Small intestine (tissue), 7 donors: Measurements from ENCODE around the gene MTCL1. TPM values are rescaled to one million over a fixed set of nuclear protein-coding genes. Genes with fewer than 3 reads are reported as not detected.

Experiments used
- DNase-seq, 2 donors: peaks; one replicate each; pipeline versions ENCODE4 v3.0.0 to v3.0.0-alpha.2; 2013
- FAIRE-seq: peaks from 2 replicates; lab custom pipeline; 2012; peaks lifted over from hg19 to GRCh38; lab: Jason Lieb, UNC
- H3K27ac ChIP-seq, 3 donors: one replicate each; pipeline ENCODE4 v1.5.1; 2013; ENCODE audit warnings: low read length in 2 of 3, mild to moderate bottlenecking in 2 of 3, control low read depth in 1 of 3, inconsistent platforms in 1 of 3, low read depth in 1 of 3, moderate library complexity in 1 of 3
- H3K27me3 ChIP-seq, 3 donors: one replicate each; pipeline ENCODE4 v1.6.1; 2013; ENCODE audit warnings: low read length in 3 of 3, inconsistent platforms in 1 of 3; ENCODE audit not compliant: control insufficient read depth in 3 of 3, insufficient read depth in 3 of 3
- H3K36me3 ChIP-seq, 3 donors: one replicate each; pipeline ENCODE4 v1.6.1; 2013; ENCODE audit warnings: low read length in 3 of 3, inconsistent platforms in 1 of 3, low read depth in 1 of 3, mild to moderate bottlenecking in 1 of 3, moderate library complexity in 1 of 3; ENCODE audit not compliant: control insufficient read depth in 3 of 3, insufficient read depth in 2 of 3
- H3K4me1 ChIP-seq, 3 donors: one replicate each; pipeline ENCODE4 v1.6.1; 2013; ENCODE audit warnings: low read length in 2 of 3, inconsistent platforms in 1 of 3, low read depth in 1 of 3, mild to moderate bottlenecking in 1 of 3, moderate library complexity in 1 of 3; ENCODE audit not compliant: control insufficient read depth in 3 of 3, insufficient read depth in 2 of 3
- H3K4me3 ChIP-seq, 3 donors: one replicate each; pipeline ENCODE4 v1.5.1; 2013; ENCODE audit warnings: low read length in 3 of 3, control low read depth in 1 of 3, inconsistent platforms in 1 of 3, low read depth in 1 of 3, mild to moderate bottlenecking in 1 of 3, moderate library complexity in 1 of 3
- H3K9me3 ChIP-seq, 2 donors: one replicate each; pipeline ENCODE4 v1.6.1; 2013; ENCODE audit warnings: low read depth in 1 of 2, low read length in 1 of 2; ENCODE audit not compliant: control insufficient read depth in 2 of 2, insufficient read depth in 1 of 2
- WGBS, 3 donors: extraction: QIAGEN DNeasy Blood & Tissue Kit; methylation state at CpG; one replicate each; pipeline ENCODE4 v1.1.7; 2013; 5-methylcytosine and 5-hydroxymethylcytosine counted together
- polyA plus RNA-seq, 4 donors: library from polyadenylated mRNA; stranded (reverse) in 3 of 4; unstranded in 1 of 4; fragments of 200-250 nt in 3 of 4; fragments of 120-200 nt in 1 of 4; gene quantifications; one replicate each; pipeline versions ENCODE4 v1.2.1 to v1.2.3, GENCODE V29; 2013
- donor health status: healthy with polysubstance abuse.
- donor health status: control.
- donor health status: control.
- donor health status: Bipolar disorder and iron deficiency.
- donor health status: healthy.

MTCL1 gene
- polyA plus RNA-seq, 4 donors: 2.5 to 12.4 (median 6.0) TPM

DNA sequence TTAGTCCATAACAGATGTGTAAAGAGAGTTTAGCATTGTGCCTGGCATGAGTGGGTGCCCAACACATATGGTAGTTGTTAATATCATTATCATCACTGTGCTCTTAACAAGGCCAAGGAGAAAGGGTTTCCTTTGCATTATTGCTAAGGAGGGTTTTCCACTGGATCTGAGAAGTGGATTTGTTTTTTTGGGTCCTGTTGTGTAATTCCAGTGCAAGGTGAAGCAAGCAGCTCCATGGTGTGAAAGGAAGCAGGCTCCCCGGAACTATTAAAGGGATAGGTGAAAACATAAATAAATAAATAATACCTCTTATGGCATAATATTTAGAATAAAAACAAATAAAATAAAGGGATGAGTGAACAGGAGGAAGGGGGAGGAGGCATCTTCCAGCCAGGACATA lies 65.3 kb downstream of the MTCL1 start:
- Histone ChIP-seq H3K36me3 (no peaks in the 10 kb centered on the region), H3K27ac (no peak overlapping the region), H3K4me3 (no peak overlapping the region), H3K4me1 (no peaks in the 10 kb centered on the region), H3K9me3 (no peaks in the 10 kb centered on the region), H3K27me3 (no peaks in the 10 kb centered on the region)
- FAIRE-seq (no peak), DNase-seq (no peak)
- 81 to 100% (median 96%) methylated on average over 1 of the region's 1 CpG for WGBS, 3 donors

DNA sequence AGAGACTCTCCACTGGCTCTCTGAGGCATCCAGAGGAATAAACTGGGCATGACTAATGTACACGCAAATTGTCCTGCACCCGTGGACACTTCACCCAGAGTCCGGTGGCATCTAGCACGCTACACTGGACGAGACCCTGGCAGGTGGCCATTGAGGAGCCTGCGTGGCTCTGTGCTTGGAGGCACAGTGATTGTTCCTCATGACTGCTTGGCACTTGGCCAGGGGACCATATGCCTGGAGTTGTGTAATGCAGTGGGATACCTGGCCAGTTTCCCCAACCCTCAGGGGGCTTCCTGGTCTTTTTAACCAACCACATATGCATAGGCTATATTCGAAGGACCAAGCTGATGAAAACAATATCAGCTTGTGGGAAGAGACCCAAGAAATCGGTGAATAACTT lies 66.6 kb downstream of the MTCL1 start:
- Histone ChIP-seq H3K36me3 (no peaks in the 10 kb centered on the region), H3K4me3 (no peak overlapping the region), H3K27ac (no peak overlapping the region), H3K9me3 (no peaks in the 10 kb centered on the region), H3K4me1 (no peaks in the 10 kb centered on the region), H3K27me3 (no peaks in the 10 kb centered on the region)
- WGBS, 3 donors: 66 to 80% (median 78%) methylated on average over 8 of the region's 8 CpGs
- DNase-seq: peak in 1 of 2 donors; percentile 56
- no peak for FAIRE-seq

GRCh38 chr18:8773980-8774379 lies 68.6 kb downstream of the MTCL1 start:
- Histone ChIP-seq H3K4me3 (no peak overlapping the region), H3K9me3 (no peaks in the 10 kb centered on the region), H3K27ac (no peak overlapping the region), H3K36me3 (no peaks in the 10 kb centered on the region), H3K27me3 (no peaks in the 10 kb centered on the region), H3K4me1 (no peaks in the 10 kb centered on the region)
- 68 to 83% (median 82%) methylated on average over 5 of the region's 5 CpGs for WGBS, 3 donors
- FAIRE-seq (no peak), DNase-seq (no peak)

- H3K4me1 ChIP-seq: no peaks in the 10 kb centered on the region
- H3K27ac ChIP-seq: no peak overlapping the region
- H3K9me3 ChIP-seq: no peaks in the 10 kb centered on the region
- no peak for DNase-seq
- WGBS, 3 donors: 82 to 88% (median 85%) methylated on average over 10 of the region's 10 CpGs
- no peak overlapping the region for H3K4me3 ChIP-seq
- H3K36me3 ChIP-seq: peaks cover 0 to 4% (median 0%) of the 10 kb centered on the region in 3 donors
- FAIRE-seq: no peak
- no peaks in the 10 kb centered on the region for H3K27me3 ChIP-seq
These were observed 70.9 kb downstream of the MTCL1 start for GRCh38 chr18:8776013-8776943.

- Histone ChIP-seq H3K27me3 (no peaks in the 10 kb centered on the region), H3K4me1 (no peaks in the 10 kb centered on the region), H3K9me3 (no peaks in the 10 kb centered on the region), H3K27ac (no peak overlapping the region), H3K4me3 (no peak overlapping the region), H3K36me3 (peaks cover 0 to 6% (median 0%) of the 10 kb centered on the region in 3 donors)
- FAIRE-seq: no peak
- no peak for DNase-seq
- WGBS, 3 donors: 66 to 79% (median 72%) methylated on average over 3 of the region's 3 CpGs
These were observed 72.5 kb downstream of the MTCL1 start for GRCh38 chr18:8777846-8778245.

- no peaks in the 10 kb centered on the region for H3K27me3 ChIP-seq
- 69 to 78% (median 75%) methylated on average over 3 of the region's 3 CpGs for WGBS, 3 donors
- FAIRE-seq: no peak
These were observed 73.0 kb downstream of the MTCL1 start for GRCh38 chr18:8778386-8778785.

GRCh38 chr18:8778824-8779223 lies 73.5 kb downstream of the MTCL1 start:
- H3K9me3 ChIP-seq: no peaks in the 10 kb centered on the region
- H3K4me1 ChIP-seq: no peaks in the 10 kb centered on the region
- DNase-seq (no peak), FAIRE-seq (no peak)
- H3K27ac ChIP-seq: no peak overlapping the region
- H3K4me3 ChIP-seq: no peak overlapping the region
- WGBS, 3 donors: 96 to 97% (median 97%) methylated on average over 16 of the region's 16 CpGs
- no peaks in the 10 kb centered on the region for H3K27me3 ChIP-seq
- peaks cover 0 to 12% (median 0%) of the 10 kb centered on the region in 3 donors for H3K36me3 ChIP-seq

More at GRCh38 chr18:8778386-8778785, 73.0 kb downstream of the MTCL1 start:
- Histone ChIP-seq H3K36me3 (peaks cover 0 to 10% (median 0%) of the 10 kb centered on the region in 3 donors), H3K4me3 (no peak overlapping the region), H3K9me3 (no peaks in the 10 kb centered on the region), H3K27ac (no peak overlapping the region), H3K4me1 (no peaks in the 10 kb centered on the region)
- no peak for DNase-seq

DNA sequence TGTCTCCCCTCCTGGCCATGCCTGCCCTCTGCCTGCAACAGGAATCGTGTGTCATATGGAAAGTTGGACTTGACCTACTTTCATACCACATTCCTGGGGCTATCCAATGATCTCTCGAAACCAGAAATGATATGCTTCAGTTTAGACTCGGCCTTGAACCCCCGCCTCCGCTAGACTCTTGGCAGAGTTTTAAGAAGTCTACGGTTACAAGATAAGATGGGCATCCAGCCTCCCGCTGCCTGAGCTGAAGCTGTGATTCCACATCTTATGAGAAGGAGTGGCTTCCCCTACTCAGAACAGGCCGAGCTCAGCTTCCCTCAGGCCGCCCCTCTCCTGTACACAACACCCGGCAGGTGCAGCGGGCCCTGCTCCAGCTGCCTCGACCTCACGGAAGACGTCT lies 73.9 kb downstream of the MTCL1 start:
- Histone ChIP-seq H3K9me3 (no peaks in the 10 kb centered on the region), H3K36me3 (peaks cover 0 to 14% (median 0%) of the 10 kb centered on the region in 3 donors), H3K27me3 (no peaks in the 10 kb centered on the region), H3K4me3 (no peak overlapping the region), H3K4me1 (no peaks in the 10 kb centered on the region), H3K27ac (no peak overlapping the region)
- DNase-seq (no peak), FAIRE-seq (no peak)
- 89 to 92% (median 90%) methylated on average over 14 of the region's 14 CpGs for WGBS, 3 donors
